ENCODE measurements around the gene CDHR5. TPM values are rescaled to one million over a fixed set of nuclear protein-coding genes. Genes with fewer than 3 reads are reported as not detected.
A peak's percentile ranks its signal among the peaks of the same experiment; 100 is the strongest.

Gene CDHR5
- total RNA-seq, 1 donor from 2014 or later, result 7.1 TPM

GRCh38 chr11:586376-587316 lies 38.1 kb downstream of the CDHR5 start:
- Mint-ChIP-seq H3K36me3 (peaks cover 6% of the 10 kb centered on the region), H3K27me3 (no peaks in the 10 kb centered on the region), H3K9me3 (no peaks in the 10 kb centered on the region), H3K4me1 (ENCODE audit: unreplicated experiment) (no peaks in the 10 kb centered on the region), H3K27ac (no peak overlapping the region), H3K4me3 (no peak overlapping the region)
- DNase-seq (ENCODE audit: extremely low spot score, unreplicated experiment), result no peak
- TF ChIP-seq, protein P1, sequence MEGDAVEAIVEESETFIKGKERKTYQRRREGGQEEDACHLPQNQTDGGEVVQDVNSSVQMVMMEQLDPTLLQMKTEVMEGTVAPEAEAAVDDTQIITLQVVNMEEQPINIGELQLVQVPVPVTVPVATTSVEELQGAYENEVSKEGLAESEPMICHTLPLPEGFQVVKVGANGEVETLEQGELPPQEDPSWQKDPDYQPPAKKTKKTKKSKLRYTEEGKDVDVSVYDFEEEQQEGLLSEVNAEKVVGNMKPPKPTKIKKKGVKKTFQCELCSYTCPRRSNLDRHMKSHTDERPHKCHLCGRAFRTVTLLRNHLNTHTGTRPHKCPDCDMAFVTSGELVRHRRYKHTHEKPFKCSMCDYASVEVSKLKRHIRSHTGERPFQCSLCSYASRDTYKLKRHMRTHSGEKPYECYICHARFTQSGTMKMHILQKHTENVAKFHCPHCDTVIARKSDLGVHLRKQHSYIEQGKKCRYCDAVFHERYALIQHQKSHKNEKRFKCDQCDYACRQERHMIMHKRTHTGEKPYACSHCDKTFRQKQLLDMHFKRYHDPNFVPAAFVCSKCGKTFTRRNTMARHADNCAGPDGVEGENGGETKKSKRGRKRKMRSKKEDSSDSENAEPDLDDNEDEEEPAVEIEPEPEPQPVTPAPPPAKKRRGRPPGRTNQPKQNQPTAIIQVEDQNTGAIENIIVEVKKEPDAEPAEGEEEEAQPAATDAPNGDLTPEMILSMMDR (conservative IDR thresholded peaks at IDR 0.05), result no peak

DNA sequence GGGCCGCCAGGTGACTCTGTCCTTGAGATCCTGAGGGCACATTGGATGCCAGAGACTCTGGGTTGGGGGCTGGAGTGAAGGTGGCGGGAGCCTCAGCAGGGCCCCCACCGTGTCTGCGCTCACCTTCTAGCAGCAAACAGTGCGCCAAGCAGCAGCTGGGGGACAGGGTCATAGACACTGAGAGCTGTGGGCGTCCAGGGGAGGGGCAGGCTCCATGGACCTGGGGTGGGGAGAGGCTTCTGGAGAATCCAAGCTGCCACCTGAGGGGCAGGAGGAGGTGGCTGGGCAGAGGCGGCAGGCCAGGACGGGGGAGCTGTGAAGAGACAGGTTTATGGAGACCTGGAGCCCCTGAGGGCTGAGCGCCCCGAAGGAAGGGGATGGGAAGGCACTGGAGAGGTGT lies 40.5 kb downstream of the CDHR5 start:
- H3K36me3 Mint-ChIP-seq, result peaks cover 5% of the 10 kb centered on the region
- H3K27ac Mint-ChIP-seq, result no peak overlapping the region
- no peaks in the 10 kb centered on the region for H3K27me3 Mint-ChIP-seq
- no peak overlapping the region for H3K4me3 Mint-ChIP-seq
- no peaks in the 10 kb centered on the region for H3K9me3 Mint-ChIP-seq
- H3K4me1 Mint-ChIP-seq (ENCODE audit: unreplicated experiment), result peaks cover 9% of the 10 kb centered on the region
- TF ChIP-seq, protein P1 (conservative IDR thresholded peaks at IDR 0.05), result no peak
- DNase-seq (ENCODE audit: extremely low spot score, unreplicated experiment), result no peak

GRCh38 chr11:581752-582151 lies 43.0 kb downstream of the CDHR5 start:
- H3K4me1 Mint-ChIP-seq (ENCODE audit: unreplicated experiment), result peaks cover 9% of the 10 kb centered on the region
- TF ChIP-seq, protein P1 (conservative IDR thresholded peaks at IDR 0.05), result no peak
- H3K27me3 Mint-ChIP-seq, result no peaks in the 10 kb centered on the region
- DNase-seq (ENCODE audit: extremely low spot score, unreplicated experiment), result no peak
- no peak overlapping the region for H3K27ac Mint-ChIP-seq
- no peaks in the 10 kb centered on the region for H3K9me3 Mint-ChIP-seq
- peaks cover 3% of the 10 kb centered on the region for H3K36me3 Mint-ChIP-seq
- H3K4me3 Mint-ChIP-seq, result no peak overlapping the region

GRCh38 chr11:581342-581741 lies 43.4 kb downstream of the CDHR5 start:
- peak overlapping the region; percentile 39 for H3K27ac Mint-ChIP-seq
- TF ChIP-seq, protein P1 (conservative IDR thresholded peaks at IDR 0.05), result no peak

DNA sequence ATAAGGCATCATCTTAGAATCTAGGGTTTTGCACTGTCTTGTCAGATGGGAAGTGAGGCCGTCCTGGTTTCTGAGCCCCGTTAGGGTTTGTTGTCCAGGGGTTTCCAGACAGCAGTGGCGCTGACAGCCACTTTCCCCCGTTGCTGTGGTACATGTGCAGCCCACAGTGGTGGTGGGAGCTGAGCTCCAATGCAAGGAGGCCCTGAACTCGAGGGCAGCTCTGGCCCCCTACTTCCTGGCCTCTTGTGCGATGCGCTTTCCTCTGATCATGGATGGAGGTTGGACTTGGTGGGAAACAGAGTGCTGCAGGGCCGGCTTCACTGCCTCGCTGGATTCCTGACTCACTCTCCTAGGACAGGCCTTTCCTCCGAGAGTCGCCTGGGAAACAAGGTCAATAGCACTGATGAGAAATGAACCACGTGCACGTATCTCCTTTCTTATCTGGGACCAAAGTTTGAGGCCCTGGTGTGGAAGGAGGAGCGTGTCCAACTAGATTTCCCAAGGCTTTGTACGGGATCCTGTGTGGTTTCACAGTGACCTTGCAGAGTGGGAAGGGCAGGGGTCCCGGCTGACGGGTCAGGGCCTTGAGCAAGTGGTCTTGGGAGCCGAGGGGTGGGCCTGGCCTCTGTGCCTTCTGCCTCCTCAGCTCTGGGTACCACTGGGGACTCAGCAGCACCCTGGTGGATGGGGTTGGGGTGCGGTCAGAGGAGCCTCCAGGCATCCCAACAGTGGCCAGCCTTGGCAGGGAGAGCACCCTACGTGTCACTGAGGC lies 44.7 kb downstream of the CDHR5 start:
- Mint-ChIP-seq H3K27me3 (peaks cover 2% of the 10 kb centered on the region), H3K9me3 (no peaks in the 10 kb centered on the region), H3K4me3 (peak overlapping the region; percentile 73), H3K27ac (peak overlapping the region; percentile 65), H3K36me3 (peaks cover 3% of the 10 kb centered on the region), H3K4me1 (ENCODE audit: unreplicated experiment) (peaks cover 11% of the 10 kb centered on the region)
- no peak for DNase-seq (ENCODE audit: extremely low spot score, unreplicated experiment)
- TF ChIP-seq, protein P1 (conservative IDR thresholded peaks at IDR 0.05), result no peak

More at GRCh38 chr11:581342-581741, 43.4 kb downstream of the CDHR5 start:
- no peaks in the 10 kb centered on the region for H3K27me3 Mint-ChIP-seq
- peaks cover 9% of the 10 kb centered on the region for H3K4me1 Mint-ChIP-seq (ENCODE audit: unreplicated experiment)
- H3K36me3 Mint-ChIP-seq, result peaks cover 3% of the 10 kb centered on the region
- H3K9me3 Mint-ChIP-seq, result no peaks in the 10 kb centered on the region
- H3K4me3 Mint-ChIP-seq, result peak overlapping the region; percentile 38
- DNase-seq (ENCODE audit: extremely low spot score, unreplicated experiment), result no peak

Data from type B pancreatic cell (in vitro differentiated cells).